Dermis lymphatic vessel endothelial cell (primary cell): Measurements from ENCODE around the gene GRXCR2. TPM values are rescaled to one million over a fixed set of nuclear protein-coding genes. Genes with fewer than 3 reads are reported as not detected.

ENCODE experiments used
- total RNA-seq: library from RNA; depleted of rRNA; stranded (reverse); fragments of >200 nt; gene quantifications from 2 replicates; pipeline ENCODE4 v1.2.1, GENCODE V29; 2014

The GRXCR2 gene
- not detected in 2 replicates for total RNA-seq

GRCh38 chr5:145872914-145873313 is at the start of gene GRXCR2:
GRXCR2 (minus strand) TSS chr5:145873014; CDS start chr5:145872968, 46 bp downstream.

GRCh38 chr5:145834917-145835847 is 37.6 kb downstream of the GRXCR2 start, which contains the start of gene PRELID2:
PRELID2 (minus strand) TSS chr5:145835342; CDS start chr5:145835251, 91 bp downstream.

Other genes with a start within 250 kb of the GRXCR2 start
- 29.8 and 31.4 TPM in 2 replicates for gene PRELID2, start 37.7 kb downstream of the GRXCR2 start, total RNA-seq
- under 0.01 TPM in 1 of 2 replicates, not detected in the other for gene SH3RF2, start 63.6 kb upstream of the GRXCR2 start, total RNA-seq
- gene PLAC8L1, start 232.6 kb upstream of the GRXCR2 start, total RNA-seq, result not detected in 2 replicates